ENCODE results near the gene COG7.
"Not testable (repeated sequence)": the region's sequence is repeated elsewhere in the genome, so short reads cannot be mapped to it uniquely, and the experiment has no call there.

COG7 gene

DNA sequence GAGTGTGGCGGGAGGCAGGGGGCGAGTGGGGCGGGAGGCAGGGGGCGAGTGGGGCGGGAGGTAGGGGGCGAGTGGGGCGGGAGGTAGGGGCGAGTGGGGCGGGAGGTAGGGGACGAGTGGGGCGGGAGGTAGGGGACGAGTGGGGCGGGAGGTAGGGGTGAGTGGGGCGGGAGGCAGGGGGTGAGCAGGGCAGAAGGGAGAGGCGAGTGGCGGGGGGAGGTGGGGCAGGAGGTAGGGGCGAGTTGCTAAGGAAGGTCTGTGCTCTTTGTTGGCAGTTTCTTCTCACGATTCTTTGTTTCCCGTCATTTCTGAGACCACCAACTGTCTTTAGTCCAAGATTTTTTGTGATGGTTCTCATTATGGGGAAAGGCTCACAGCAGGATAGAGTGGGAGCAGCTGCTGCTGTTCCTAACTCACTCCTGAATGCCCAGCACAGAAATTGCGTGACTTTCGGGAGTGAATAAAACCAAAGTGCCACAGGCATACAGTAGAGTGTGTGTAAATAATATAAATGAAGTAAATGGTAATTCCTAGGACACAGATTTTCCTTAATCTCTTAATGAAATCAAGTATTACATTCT lies 44.7 kb downstream of the COG7 start:
- Mint-ChIP-seq H3K36me3 (peaks cover 77% of the 10 kb centered on the region), H3K9me3 (no peaks in the 10 kb centered on the region), H3K27ac (no peak overlapping the region), H3K4me1 (no peaks in the 10 kb centered on the region), H3K4me3 (no peak overlapping the region)
- no peak for ATAC-seq
- DNase-seq (ENCODE audit: low spot score in 2 of 2) = no peak

DNA sequence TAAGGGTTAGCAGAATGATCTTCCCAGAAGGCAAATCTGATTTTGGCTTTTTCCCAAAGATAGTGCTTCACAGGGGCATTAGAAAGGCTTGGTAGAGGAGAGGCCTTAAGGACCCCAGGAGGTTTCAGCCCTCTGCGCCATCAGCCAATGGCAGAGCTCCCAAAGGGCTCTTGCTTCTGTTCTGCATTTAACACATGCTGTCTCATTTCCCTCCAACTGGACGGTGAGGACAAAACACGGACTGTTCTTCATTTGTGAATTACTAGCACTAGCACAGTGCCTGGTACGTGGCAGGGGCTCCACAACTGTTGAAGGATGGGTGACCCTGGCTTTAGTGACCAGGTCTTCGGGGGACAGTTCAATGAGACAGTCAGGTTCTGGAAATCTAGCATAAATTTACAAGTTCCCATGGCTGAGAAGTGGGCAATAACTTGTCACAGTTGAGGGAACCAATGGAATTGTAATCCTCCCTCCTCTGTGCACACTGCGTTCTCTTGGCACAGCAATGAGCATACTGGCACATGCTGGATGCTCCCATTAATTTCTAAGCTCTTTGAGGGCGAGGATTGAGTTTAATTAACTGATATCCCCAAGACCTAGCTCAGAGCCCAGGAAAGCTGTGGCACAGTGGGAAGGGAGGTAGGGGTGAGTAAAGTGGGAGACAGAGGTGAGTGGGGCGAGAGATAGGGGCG lies 45.4 kb downstream of the COG7 start:
- Mint-ChIP-seq H3K4me3 (no peak overlapping the region), H3K27ac (no peak overlapping the region), H3K9me3 (no peaks in the 10 kb centered on the region), H3K36me3 (peaks cover 77% of the 10 kb centered on the region), H3K4me1 (no peaks in the 10 kb centered on the region)
- DNase-seq (ENCODE audit: low spot score in 2 of 2) (no peak), ATAC-seq (no peak)

DNA sequence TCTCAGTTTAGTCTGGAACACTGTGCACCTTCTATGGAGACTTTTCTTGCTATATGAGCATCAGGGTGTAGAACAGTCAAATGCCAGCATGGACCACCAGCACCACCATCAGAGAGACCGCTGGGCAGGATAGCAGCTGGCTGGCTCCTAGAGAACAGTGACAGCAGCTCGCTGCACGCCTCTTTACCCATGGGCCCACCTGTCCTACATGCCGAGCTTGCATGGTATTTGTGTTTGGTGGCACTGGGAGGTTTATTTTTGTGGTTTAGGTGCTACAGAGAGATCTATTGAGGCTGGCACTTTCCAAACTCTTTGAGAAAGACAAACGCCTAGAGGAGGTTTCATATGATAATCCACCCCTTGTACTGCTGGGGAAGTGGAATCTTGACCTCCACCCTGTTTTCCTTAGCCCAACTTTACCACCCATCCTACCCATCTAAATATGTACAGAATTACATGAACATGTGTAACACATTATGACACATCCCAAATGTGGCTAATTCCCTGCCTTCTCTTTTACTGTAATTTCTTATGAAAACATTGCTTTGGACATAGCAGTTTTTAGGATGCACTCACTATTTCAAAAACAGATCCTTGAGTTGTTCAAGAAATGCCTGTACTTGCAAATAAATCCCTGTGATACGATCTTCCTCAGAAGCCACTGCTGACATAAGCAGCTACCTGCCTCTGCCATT lies 46.3 kb downstream of the COG7 start:
- Mint-ChIP-seq H3K4me1 (no peaks in the 10 kb centered on the region), H3K27ac (no peak overlapping the region), H3K9me3 (no peaks in the 10 kb centered on the region), H3K4me3 (no peak overlapping the region), H3K36me3 (peaks cover 77% of the 10 kb centered on the region)
- ATAC-seq (no peak), DNase-seq (ENCODE audit: low spot score in 2 of 2) (no peak)

DNA sequence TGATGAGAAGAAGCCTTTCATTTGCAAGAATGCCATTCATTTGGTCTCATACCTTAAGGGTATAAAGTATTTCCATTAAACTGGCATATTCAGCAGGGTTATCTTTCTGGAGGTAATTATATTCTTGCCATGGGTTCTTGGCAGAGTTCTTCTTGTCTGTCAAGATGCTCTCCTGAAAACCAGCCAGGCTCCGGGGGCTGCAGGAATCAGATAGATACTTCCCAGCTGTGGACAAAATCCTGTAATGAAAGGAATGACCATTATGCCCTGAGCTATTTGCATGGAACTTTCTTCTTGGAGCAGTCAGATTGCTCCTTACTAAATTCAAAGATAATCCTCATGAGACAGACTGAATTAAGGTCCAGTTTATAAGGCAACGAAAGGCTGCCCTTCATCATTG lies 47.0 kb downstream of the COG7 start:
- H3K36me3 Mint-ChIP-seq = peaks cover 77% of the 10 kb centered on the region

DNA sequence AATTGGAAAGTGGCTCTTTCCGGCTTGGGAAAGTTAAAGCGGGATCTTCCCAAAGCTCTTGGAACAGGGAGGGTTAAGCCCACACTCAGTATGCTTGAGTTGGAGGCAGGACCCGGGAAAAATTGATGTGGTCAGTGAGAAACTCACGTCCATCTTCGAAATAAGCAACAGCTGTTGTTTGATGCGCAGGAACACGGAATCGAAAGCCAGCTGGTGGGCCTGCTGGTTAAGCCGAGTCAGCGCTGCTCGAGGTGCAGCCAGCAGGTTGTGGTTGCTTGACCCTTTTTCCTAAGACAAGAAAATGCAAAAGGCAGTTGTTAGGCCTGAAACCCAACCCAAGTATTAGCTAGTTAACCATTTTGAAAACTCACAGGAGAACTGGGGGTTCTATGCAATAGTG lies 49.4 kb downstream of the COG7 start:
- no peak for ATAC-seq
- Mint-ChIP-seq H3K27ac (no peak overlapping the region), H3K36me3 (peaks cover 78% of the 10 kb centered on the region), H3K4me1 (no peaks in the 10 kb centered on the region), H3K4me3 (no peak overlapping the region), H3K9me3 (no peaks in the 10 kb centered on the region)
- no peak for DNase-seq (ENCODE audit: low spot score in 2 of 2)

More for the DNA sequence above, 47.0 kb downstream of the COG7 start:
- no peak overlapping the region for H3K27ac Mint-ChIP-seq
- no peaks in the 10 kb centered on the region for H3K9me3 Mint-ChIP-seq
- H3K4me3 Mint-ChIP-seq = no peak overlapping the region
- ATAC-seq = no peak
- DNase-seq (ENCODE audit: low spot score in 2 of 2) = no peak
- no peaks in the 10 kb centered on the region for H3K4me1 Mint-ChIP-seq

DNA sequence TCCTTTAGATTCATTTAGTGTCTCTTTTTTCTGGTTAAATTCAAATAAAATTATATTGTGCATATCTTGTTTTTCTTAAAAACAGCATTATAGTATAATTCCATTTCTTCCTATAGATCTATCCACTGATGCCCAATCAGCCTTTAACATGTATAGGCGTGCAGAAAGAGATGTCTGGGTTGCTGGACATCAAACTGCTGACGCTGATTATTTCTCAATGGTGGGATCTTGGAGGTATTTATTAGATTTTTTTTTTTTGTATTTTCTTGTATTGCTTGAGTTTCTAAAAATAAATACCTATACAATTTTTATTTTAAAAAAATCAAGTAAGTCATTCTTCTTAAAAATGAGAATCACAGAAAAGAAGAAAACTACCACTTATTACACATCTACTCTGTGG lies 50.9 kb downstream of the COG7 start:
- H3K27ac Mint-ChIP-seq = no peak overlapping the region
- H3K9me3 Mint-ChIP-seq = no peaks in the 10 kb centered on the region
- DNase-seq (ENCODE audit: low spot score in 2 of 2) = no peak
- H3K4me3 Mint-ChIP-seq = no peak overlapping the region
- peaks cover 84% of the 10 kb centered on the region for H3K36me3 Mint-ChIP-seq
- no peak for ATAC-seq
- no peaks in the 10 kb centered on the region for H3K4me1 Mint-ChIP-seq

DNA sequence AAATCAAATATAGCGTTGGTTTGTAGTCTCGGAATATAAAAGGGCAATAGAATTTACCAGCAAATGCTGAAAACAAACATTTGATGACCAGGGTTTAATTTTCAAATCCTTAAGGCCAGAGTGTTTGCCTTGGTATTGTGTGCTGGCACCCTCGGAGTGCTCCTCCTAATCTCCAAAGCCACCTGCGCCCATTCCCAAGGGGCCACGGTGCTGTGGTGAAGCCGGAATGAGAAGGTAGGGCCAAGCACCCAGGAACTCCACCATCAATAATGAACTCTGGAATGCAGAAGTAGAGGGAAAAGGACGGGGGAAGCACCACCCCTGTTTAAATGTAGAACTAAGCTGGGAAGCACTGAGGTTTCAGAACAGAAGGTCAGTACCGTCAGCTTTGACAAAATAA lies 51.9 kb downstream of the COG7 start:
- no peak overlapping the region for H3K27ac Mint-ChIP-seq
- H3K4me3 Mint-ChIP-seq = no peak overlapping the region
- H3K36me3 Mint-ChIP-seq = peaks cover 90% of the 10 kb centered on the region
- DNase-seq (ENCODE audit: low spot score in 2 of 2) (no peak), ATAC-seq (no peak)
- no peaks in the 10 kb centered on the region for H3K9me3 Mint-ChIP-seq
- no peaks in the 10 kb centered on the region for H3K4me1 Mint-ChIP-seq

DNA sequence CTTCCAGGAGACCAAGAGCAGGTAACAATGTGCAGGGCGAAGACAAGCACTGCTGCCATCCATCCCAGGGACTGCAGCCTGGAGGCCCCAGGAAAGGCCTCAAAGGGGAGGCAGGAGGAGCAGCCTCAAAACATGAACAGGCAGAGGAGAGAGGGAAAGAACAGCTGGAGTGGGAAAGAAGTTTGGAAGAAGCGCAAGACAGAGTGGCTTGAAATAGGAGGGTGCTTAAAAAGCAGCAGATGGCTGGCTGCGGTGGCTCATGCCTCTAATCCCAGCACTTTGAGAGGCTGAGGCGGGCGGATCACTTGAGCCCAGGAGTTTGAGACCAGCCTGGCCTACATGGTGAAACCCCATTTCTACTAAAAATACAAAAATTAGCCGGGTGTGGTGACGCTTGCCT lies 52.5 kb downstream of the COG7 start:
- H3K36me3 Mint-ChIP-seq = peaks cover 86% of the 10 kb centered on the region
- peak overlapping the region; percentile 53 for H3K27ac Mint-ChIP-seq
- not testable (repeated sequence) for DNase-seq (ENCODE audit: low spot score in 2 of 2); H3K4me3 Mint-ChIP-seq; H3K9me3 Mint-ChIP-seq; ATAC-seq; H3K4me1 Mint-ChIP-seq

DNA sequence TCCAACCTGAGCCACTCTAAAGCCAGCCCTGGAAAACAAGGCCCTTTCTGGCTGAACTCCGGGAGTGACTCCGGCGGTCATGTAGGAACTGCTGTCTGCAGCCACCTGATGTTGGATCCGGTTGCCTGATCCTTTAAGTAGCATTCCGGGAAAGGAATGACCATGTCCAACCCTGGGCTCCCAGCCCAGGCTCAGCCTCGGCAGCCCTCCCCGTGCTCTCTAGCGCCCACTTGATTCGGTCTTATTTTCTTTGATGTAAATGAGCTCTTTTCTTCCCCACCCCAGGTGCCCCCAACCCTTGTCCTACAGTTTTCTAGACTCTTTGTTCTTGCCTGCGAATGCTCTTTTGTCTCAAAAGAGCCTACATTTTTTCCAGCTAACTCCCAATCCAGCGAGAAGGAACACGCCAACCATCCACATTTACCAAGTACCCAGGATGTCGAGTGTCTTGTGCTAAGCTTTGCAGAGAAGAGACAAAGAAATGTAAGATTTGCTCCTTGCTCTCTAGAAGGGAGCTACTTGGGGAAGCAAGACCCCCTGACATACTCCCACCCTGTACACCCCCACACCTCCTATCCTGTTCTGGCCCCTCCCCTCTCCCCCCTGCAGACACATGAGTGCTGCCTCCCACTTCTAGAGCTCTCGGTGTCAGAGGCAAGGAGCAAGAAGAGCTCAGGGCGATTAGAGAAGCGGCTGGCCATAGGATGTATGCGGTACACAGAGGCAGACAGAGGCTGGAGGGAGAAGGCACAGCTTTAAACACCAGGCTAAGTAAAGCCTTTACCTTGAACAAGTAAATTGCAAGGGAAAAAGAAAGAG lies 53.8 kb downstream of the COG7 start:
- no peak for DNase-seq (ENCODE audit: low spot score in 2 of 2)
- H3K27ac Mint-ChIP-seq = peak overlapping the region; percentile 53
- H3K9me3 Mint-ChIP-seq = no peaks in the 10 kb centered on the region
- H3K36me3 Mint-ChIP-seq = peaks cover 86% of the 10 kb centered on the region
- no peak overlapping the region for H3K4me3 Mint-ChIP-seq
- ATAC-seq = no peak
- no peaks in the 10 kb centered on the region for H3K4me1 Mint-ChIP-seq

DNA sequence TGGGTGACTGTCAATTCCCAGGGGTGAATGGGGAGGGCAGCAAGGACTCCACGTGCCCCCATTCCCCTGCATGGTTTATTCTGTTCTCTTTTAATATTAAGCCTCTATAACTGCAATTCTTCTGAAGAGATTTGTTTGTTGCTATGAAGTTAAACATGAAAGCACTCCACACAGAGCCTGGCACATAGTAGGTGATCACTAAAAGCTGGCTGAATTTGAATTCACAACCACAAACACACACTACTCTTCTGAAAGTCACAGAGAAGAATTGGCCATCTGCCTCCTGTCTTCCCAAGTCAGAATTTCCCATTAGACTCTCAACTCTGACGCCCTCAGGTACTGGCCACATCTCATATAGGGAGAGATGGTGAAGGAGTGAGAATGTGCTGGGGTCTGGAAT lies 55.5 kb downstream of the COG7 start:
- H3K9me3 Mint-ChIP-seq = no peaks in the 10 kb centered on the region
- H3K4me3 Mint-ChIP-seq = no peak overlapping the region
- DNase-seq (ENCODE audit: low spot score in 2 of 2) (no peak), ATAC-seq (no peak)
- H3K27ac Mint-ChIP-seq = no peak overlapping the region
- peaks cover 81% of the 10 kb centered on the region for H3K36me3 Mint-ChIP-seq
- no peaks in the 10 kb centered on the region for H3K4me1 Mint-ChIP-seq

DNA sequence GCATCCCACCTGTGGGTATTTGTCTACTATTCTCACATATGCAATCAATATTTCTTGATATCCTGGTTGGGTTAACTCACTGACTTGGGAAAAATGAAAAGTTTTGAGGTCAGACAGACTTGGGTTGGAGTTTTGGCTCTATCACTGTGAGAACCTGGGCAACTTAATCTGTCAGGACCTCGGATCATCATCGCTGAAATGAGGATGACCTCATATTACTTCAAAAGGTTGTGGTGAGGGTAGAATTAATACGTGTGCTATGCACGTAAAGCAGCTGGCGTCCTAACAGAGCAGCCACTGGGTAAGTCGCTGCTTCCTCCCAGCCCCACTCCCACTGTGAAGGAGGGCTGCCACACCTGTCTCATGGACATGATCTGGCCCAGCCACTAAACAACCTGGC lies 57.3 kb downstream of the COG7 start:
- Mint-ChIP-seq H3K36me3 (peaks cover 78% of the 10 kb centered on the region), H3K4me3 (no peak overlapping the region), H3K27ac (no peak overlapping the region), H3K4me1 (no peaks in the 10 kb centered on the region), H3K9me3 (no peaks in the 10 kb centered on the region)
- no peak for ATAC-seq
- no peak for DNase-seq (ENCODE audit: low spot score in 2 of 2)

DNA sequence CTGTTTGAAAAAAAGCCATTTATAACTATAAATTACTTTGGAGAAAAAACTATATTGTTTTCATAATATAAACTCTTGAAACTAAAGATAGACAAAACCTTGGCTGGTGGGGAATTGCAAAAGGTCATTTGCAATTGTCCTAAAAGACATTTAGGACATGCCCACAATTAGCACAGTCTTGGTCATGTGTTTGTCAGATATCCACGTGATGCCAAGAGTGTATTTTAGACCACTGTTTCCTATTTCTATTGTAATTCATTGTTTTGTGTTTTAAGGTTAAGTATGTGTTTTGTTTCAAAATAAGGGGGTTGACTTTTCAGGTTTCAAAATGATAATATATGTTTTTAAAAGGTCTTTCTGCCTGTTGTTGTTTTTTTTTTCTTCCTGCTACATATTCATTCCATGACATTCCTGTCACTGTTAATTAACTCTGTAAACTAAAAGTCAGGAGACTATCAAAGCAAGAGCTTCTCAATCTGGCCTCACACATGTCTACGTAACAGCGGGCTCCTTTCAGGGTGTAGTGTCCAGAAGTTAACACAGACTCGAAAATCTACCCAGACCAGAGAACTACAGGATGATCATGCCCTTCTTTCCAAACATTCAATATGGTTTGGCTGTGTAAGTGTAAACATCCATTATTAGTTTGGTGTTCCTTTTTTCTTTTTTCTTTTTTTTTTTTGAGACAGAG lies 58.7 kb downstream of the COG7 start:
- H3K9me3 Mint-ChIP-seq = no peaks in the 10 kb centered on the region
- peaks cover 71% of the 10 kb centered on the region for H3K36me3 Mint-ChIP-seq
- no peak overlapping the region for H3K4me3 Mint-ChIP-seq
- ATAC-seq (no peak), DNase-seq (ENCODE audit: low spot score in 2 of 2) (no peak)
- H3K27ac Mint-ChIP-seq = no peak overlapping the region
- no peaks in the 10 kb centered on the region for H3K4me1 Mint-ChIP-seq

DNA sequence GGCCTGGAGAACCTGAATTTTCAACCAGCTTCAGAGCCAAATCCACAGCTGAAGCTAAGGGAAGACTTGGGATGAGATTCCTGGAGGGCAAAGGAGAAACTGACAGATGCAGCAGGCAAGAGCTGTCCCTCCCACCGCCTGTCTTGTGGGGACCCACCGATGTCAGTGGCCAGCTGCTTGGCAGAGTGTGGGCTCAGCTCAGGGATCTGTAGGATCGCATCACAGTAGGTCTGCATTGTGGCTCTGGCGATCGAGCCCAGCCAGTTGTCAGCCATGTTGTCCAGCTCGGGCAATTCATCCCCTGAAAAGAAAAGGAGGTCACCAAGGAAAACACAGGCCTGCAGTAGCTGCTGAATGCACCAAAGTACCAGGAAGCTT lies 60.8 kb downstream of the COG7 start:
- H3K4me3 Mint-ChIP-seq = no peak overlapping the region
- ATAC-seq (no peak), DNase-seq (ENCODE audit: low spot score in 2 of 2) (no peak)
- H3K4me1 Mint-ChIP-seq = no peaks in the 10 kb centered on the region
- peaks cover 75% of the 10 kb centered on the region for H3K36me3 Mint-ChIP-seq
- no peaks in the 10 kb centered on the region for H3K9me3 Mint-ChIP-seq
- no peak overlapping the region for H3K27ac Mint-ChIP-seq

DNA sequence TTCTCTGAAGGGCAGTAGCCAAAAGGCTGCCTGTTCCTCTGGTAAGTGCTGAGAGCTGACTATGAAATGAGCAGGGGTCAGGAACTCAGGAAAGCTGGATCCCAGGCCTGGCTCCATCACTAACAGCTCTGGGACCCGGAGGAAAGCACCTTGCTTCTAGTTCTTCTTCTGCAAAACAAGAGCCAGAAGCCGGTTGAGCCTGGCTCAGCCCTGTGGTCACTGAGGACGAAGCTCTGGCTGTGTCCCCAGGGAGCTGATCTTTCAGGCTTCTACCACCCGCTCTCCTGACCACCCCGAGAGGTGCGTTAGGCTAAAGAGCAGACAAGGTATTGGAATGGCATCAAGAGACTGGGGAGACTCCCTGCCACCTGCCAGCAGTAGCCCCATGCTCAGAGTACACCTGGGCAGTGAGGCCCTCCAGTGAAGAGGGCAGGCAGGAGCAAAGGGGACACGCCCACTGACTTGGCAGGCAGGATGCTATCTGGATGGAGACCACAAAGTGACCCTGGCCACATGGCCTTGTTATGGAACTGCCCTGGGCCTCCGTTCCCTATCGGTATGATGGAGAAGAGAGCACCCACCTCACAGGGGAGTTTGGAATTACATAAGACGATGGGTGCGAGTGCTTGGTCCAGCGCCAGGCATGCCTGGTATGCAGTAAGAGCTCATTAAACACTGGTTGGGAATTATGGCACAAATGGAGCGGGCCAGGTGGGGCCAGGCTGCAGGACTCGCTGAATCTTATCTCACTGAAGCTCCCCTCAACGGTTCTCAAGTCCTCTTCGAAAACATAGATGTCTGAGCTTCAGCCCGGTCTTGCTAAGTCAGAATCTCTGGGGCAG lies 61.4 kb downstream of the COG7 start:
- Mint-ChIP-seq H3K4me1 (no peaks in the 10 kb centered on the region), H3K4me3 (no peak overlapping the region), H3K36me3 (peaks cover 69% of the 10 kb centered on the region), H3K27ac (no peak overlapping the region), H3K9me3 (no peaks in the 10 kb centered on the region)
- DNase-seq (ENCODE audit: low spot score in 2 of 2) (no peak), ATAC-seq (no peak)

Data from stimulated activated effector memory CD8-positive, alpha-beta T cell treated with anti-CD3 and anti-CD28 coated beads, Interleukin-12 subunit alpha, Interleukin-12 subunit beta, amount 100 ng/mL, for 72 hours (primary cell).